Stimulated activated CD4-positive, alpha-beta T cell treated with anti-CD3 and anti-CD28 coated beads, Interleukin-4, amount 100 ng/mL, for 48 hours (primary cell): ENCODE measurements around the gene TGFBRAP1.

ENCODE experiments used
- DNase-seq, 2 donors: peaks; one replicate each; pipeline ENCODE4 v3.0.0-alpha.2; 2020; ENCODE audit warnings: low read depth in 2 of 2

TGFBRAP1 gene

GRCh38 chr2:105317937-105318336 is 11.6 kb downstream of the TGFBRAP1 start:
- no peak for DNase-seq

- no peak for DNase-seq
These were observed 14.2 kb downstream of the TGFBRAP1 start for GRCh38 chr2:105315314-105315713.

- no peak for DNase-seq
These were observed 15.7 kb downstream of the TGFBRAP1 start for GRCh38 chr2:105313877-105314276.

DNA sequence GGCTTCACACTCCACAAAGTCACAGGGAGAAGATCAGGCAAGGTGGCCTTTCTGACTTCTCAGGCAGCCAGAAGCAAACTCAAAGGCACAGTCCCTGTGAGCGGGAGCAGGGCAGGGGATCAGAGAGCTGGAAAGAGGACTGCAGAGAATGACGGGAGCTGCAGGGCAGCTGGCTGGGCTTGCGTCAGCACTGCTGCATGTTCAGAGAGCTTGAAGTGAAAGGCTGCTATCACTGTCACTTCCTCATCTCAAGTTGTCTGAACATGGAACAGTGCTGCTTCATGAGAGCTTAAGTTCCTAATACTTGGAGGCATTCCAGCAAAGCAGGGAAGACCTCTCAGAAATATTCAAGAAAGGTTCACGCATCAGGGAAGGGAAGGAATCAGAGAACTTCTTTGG is 20.4 kb downstream of the TGFBRAP1 start:
- DNase-seq: no peak

- DNase-seq: no peak
These were observed 21.0 kb downstream of the TGFBRAP1 start for GRCh38 chr2:105308382-105309146.

DNA sequence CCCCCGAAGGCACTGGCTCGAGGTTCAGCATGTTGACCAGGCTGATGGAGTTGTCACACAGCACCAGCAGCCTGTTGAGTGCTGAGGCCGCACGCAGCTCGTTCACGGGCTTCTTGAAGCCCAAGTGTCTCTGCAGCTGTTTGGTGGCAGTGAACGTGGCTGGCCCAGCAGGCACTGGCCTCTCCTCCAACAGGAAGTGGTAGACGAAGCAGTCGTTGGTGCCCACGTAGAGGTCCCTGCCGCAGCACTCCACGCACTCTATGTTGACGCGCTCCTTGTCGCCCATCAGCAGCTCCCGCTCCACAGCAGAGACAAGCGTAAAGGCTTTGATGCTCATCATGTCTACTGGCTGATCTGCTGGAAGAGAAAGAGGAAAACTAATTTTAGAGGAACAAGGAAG is 21.6 kb downstream of the TGFBRAP1 start:
- no peak for DNase-seq

GRCh38 chr2:105307550-105307949 is 22.0 kb downstream of the TGFBRAP1 start:
- DNase-seq: no peak

DNA sequence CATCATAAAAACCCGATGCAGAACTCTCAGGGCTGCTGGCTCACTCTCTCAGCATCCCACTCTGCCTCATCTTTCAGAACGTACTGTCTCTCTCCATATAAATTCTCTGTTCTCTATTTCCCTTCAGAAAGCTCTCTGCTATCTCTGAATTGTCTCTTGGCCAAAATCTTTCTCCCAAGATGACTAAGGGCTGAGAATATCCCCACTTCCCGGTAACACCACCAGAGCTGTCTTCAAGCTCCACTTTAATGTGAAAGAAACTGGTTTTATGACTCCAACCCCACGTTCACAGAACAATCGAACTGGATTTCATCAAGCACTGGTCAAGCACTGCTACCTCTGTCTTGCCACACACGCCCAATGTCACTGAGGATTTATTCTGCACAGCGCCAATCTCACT is 22.4 kb downstream of the TGFBRAP1 start:
- no peak for DNase-seq

- no peak for DNase-seq
These were observed 27.9 kb downstream of the TGFBRAP1 start for GRCh38 chr2:105301646-105302045.

DNA sequence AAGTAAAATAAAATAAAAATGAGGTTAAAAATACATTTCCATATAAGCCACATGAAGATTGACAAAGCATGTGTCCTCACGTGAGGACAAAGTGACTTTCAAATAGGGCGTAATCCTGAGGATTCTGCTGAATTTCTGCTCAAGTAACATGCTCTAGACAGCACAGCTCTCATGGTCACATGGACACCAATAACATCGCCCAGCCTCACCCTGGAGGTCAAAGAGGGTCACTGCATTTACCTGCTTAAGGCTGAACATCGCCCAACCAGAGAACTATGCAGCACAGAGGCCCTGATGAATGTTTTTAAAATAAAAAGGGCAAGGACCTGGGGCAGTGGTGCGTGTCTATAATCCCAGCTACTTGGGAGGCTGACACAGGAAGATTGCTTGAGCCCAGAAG is 30.2 kb downstream of the TGFBRAP1 start:
- no peak for DNase-seq

DNA sequence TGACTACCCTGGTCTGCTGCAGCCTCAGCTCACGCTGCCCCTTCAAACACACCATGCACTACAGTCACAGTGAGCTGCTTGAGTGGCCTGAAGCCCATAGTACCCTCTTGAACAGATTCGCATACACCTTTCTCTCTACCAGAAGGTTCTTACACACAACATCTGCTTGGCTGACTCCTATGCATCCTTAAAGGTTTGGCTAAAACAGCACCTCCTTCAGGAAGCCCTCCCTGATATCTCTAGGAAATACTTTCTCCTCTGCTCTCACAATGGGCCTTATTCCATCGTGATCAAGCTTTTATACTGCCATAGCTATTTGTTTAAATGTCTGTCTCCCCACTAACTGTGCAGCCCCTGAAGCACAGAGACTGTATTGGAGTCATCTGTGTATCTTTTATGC is 31.5 kb downstream of the TGFBRAP1 start:
- no peak for DNase-seq

DNA sequence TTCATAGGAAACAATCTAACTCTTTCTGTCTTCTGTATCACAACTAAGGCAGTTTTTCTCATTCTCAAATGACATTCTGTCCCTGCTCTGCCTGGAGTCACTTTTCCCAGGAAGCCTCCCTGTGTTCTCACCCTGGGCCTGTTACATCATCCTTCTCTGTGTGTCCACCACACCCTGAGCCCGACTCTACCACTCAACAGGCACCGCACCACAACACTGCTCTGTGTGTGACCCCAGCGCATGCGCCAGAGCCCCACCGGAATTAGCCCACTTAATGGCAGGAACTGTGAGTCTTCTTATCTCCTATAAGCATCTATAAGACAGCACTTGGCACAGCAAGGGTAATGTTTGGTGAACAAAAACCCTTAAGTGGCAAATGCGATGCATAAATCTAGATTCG is 32.3 kb downstream of the TGFBRAP1 start:
- DNase-seq: no peak

- DNase-seq: no peak
These were observed 33.4 kb downstream of the TGFBRAP1 start for GRCh38 chr2:105296017-105296611.

GRCh38 chr2:105294844-105295481 is 34.6 kb downstream of the TGFBRAP1 start:
- DNase-seq: peak in 1 of 2 donors; percentile 7

DNA sequence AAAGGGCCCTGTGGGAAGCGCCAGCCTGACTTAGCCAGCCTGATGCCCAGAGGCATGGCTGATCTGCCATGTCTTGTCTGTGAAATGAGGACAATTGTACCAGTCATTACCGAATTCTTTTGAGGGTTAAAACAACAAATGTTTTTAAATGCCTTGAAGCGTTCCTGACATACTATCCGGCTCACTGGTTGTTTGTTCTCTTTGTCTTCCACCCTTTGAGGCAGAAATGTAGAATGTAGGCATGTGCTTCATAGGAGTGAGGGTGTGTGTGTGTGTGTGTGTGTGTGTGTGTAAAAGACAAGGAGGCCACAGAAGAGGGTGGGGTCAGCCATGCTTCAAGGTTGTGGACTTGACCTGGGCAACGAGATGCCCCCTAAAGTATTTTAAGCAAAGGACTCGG is 35.5 kb downstream of the TGFBRAP1 start:
- no peak for DNase-seq

DNA sequence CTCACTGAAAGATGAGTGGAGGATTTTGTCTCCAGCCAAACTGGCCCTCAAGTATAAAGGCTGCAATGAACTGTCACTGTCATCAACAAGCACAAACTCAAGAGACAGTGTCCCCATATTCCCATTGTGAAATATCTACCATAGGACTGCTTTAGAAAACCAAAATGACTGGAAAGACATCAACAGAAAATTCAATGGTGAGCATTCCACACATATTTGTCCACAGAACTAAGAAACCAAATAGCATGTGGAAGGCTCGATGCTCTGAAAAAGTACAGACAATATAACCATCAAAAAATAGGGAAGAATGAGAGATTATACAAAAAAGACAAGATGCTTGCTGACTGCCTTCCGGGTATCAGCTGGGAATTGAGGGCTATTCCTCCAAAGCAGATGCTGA is 37.6 kb downstream of the TGFBRAP1 start:
- no peak for DNase-seq

DNA sequence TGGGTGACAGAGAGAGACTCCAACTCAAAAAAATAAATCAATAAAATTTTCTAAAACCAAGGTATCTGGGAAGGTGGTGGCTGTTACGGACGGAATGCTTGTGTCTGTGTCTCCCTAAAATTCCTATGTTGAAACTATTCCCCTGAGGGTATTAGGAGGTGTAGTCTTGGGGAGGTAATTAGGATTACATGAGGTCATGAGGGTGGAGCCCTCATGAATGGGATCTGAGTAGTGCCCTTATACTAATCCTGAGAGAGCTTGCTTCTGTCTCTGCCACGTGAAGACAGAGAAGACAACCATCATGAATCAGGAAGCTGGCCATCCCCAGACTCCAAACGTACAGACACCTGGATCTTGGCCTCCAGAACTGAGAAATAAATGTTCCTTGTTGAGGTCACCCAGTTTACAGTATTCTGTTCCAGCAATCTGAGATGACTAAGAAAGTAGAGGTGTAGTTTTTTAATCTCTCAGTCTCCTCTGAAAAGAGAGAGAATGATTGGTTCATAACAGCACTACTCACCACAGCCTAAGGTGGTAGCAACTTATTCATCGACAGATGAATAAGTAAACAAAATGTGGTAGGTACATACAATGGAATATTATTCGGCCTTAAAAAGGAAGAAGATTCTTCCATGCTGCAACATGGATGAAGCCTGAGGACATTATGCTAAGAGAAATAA is 38.4 kb downstream of the TGFBRAP1 start:
- DNase-seq: no peak

- no peak for DNase-seq
These were observed 41.4 kb downstream of the TGFBRAP1 start for GRCh38 chr2:105288133-105288532.

- DNase-seq: peak in 1 of 2 donors; percentile 18
These were observed 41.8 kb downstream of the TGFBRAP1 start for GRCh38 chr2:105287692-105288091.

GRCh38 chr2:105283532-105283931 is 46.0 kb downstream of the TGFBRAP1 start:
- no peak for DNase-seq

GRCh38 chr2:105280281-105280680 is 49.3 kb downstream of the TGFBRAP1 start:
- no peak for DNase-seq

GRCh38 chr2:105279126-105279525 is 50.4 kb downstream of the TGFBRAP1 start:
- no peak for DNase-seq

DNA sequence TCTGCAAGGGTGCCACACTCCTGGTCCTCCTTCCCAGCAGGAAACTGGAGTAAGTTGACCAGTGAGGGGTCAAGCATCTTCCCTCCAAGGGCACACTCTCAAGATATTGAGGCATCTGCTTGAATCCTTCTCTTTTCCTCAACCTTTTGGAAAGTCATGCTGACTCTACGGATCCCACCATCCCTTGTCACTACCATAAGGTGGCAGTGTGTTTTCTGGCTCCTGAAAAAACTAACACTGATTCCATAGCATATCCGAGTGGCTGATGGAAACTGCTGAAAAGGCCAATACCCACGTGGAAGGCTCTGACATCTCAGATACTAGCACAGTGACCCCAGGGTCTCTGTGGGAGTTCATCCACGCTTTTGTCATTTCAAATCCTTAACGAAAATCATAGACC is 50.9 kb downstream of the TGFBRAP1 start:
- DNase-seq: no peak
